Astrocyte of the cerebellum (primary cell): Measurements from ENCODE around the gene TMEM145.

Experiments used
- DNase-seq: peaks from one replicate; pipeline ENCODE4 v3.0.0-alpha.2; 2011; ENCODE audit warnings: low read depth
- H3K4me3 ChIP-seq: 2 replicates; pipeline ENCODE4 v1.5.1; 2011; ENCODE audit warnings: mild to moderate bottlenecking, low read depth, low read length, moderate library complexity
- in situ Hi-C: cut with HindIII; loops from 2 replicates; pipeline ENCODE4 v1.10.0; 2017; ENCODE audit warnings: low sequenced_read_pairs
- TF ChIP-seq, protein P1 (sequence below): IDR thresholded peaks from 2 replicates; pipeline ENCODE4 v1.5.1; 2012; ENCODE audit warnings: low read length, low read depth, moderate library complexity, mild to moderate bottlenecking; ENCODE audit errors: missing control alignments

TMEM145 gene

GRCh38 chr19:42273407-42274064, 39.6 kb upstream of the TMEM145 start:
- TF ChIP-seq, protein P1, sequence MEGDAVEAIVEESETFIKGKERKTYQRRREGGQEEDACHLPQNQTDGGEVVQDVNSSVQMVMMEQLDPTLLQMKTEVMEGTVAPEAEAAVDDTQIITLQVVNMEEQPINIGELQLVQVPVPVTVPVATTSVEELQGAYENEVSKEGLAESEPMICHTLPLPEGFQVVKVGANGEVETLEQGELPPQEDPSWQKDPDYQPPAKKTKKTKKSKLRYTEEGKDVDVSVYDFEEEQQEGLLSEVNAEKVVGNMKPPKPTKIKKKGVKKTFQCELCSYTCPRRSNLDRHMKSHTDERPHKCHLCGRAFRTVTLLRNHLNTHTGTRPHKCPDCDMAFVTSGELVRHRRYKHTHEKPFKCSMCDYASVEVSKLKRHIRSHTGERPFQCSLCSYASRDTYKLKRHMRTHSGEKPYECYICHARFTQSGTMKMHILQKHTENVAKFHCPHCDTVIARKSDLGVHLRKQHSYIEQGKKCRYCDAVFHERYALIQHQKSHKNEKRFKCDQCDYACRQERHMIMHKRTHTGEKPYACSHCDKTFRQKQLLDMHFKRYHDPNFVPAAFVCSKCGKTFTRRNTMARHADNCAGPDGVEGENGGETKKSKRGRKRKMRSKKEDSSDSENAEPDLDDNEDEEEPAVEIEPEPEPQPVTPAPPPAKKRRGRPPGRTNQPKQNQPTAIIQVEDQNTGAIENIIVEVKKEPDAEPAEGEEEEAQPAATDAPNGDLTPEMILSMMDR: no peak
- in situ Hi-C loops: no loop called here
- DNase-seq: no peak
- H3K4me3 ChIP-seq: no peak overlapping the region

GRCh38 chr19:42274065-42274682, 38.9 kb upstream of the TMEM145 start:
- no peak overlapping the region for H3K4me3 ChIP-seq
- in situ Hi-C loops: no loop called here
- no peak for DNase-seq
- TF ChIP-seq, protein P1: no peak

DNA sequence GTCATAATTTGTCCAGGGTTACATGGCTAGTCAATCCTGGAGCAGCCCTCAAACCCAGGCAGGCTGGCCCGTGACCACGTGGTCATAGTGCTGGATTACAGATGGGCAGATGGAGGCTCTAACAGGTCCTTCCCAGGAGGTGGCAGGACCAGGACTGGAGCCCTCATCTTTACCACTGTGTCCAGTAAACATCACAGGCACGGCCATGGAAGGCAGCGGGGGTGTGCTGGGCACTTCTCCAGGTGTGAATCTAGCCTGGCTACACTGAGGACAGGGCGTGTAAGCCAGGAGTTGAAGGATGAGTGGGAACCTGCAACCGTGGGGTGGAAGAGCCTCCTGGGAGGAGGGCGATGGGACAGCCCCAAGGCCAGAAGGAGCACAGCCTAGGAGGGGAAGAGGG, 38.0 kb upstream of the TMEM145 start:
- TF ChIP-seq, protein P1: no peak
- no peak overlapping the region for H3K4me3 ChIP-seq
- in situ Hi-C loops: no loop called here
- DNase-seq: no peak

- no peak for DNase-seq
- in situ Hi-C loops: no loop called here
- no peak overlapping the region for H3K4me3 ChIP-seq
- TF ChIP-seq, protein P1: no peak
Measured at GRCh38 chr19:42275517-42275916, 37.6 kb upstream of the TMEM145 start.

GRCh38 chr19:42276284-42276683, 36.8 kb upstream of the TMEM145 start:
- TF ChIP-seq, protein P1: no peak
- no peak overlapping the region for H3K4me3 ChIP-seq
- in situ Hi-C loops: no loop called here
- DNase-seq: no peak

DNA sequence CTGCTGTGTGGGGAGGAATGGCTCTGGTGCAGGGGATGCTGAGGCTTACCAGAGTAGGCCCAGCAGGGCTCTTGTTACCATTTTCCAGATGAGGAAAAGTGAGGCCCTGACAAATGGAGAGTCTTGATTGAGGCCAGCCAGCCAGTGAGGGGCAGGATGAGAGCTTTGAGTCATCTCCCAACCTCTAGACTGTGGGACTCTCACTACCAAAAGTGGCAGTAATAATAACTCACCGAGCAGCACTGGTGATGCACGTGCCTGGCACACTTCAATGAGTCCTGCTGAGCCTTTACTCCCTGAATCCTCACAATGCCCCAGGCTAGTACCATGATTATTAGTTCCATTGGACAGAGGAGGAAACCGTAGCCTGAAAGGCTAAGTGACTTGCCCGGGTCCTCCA, 36.3 kb upstream of the TMEM145 start:
- no peak for DNase-seq
- in situ Hi-C loops: no loop called here
- TF ChIP-seq, protein P1: no peak
- no peak overlapping the region for H3K4me3 ChIP-seq
